IPS-15b (cell line): Measurements from ENCODE around the gene TRIOBP.
A peak's percentile ranks its signal among the peaks of the same experiment; 100 is the strongest.

Experiments used
- H3K27me3 ChIP-seq: one replicate; pipeline ENCODE4 v1.6.1; 2013; ENCODE audit warnings: low read length; ENCODE audit not compliant: control insufficient read depth, insufficient read depth
- H3K36me3 ChIP-seq: one replicate; pipeline ENCODE4 v1.6.1; 2013; ENCODE audit warnings: low read length; ENCODE audit not compliant: control insufficient read depth, insufficient read depth
- H3K4me1 ChIP-seq: one replicate; pipeline ENCODE4 v1.6.1; 2013; ENCODE audit warnings: mild to moderate bottlenecking, low read length; ENCODE audit not compliant: control insufficient read depth, insufficient read depth
- H3K4me3 ChIP-seq: one replicate; pipeline ENCODE4 v1.5.1; 2013; ENCODE audit warnings: low read depth, low read length
- H3K9ac ChIP-seq: one replicate; pipeline ENCODE4 v1.6.1; 2013; ENCODE audit warnings: low read depth, mild to moderate bottlenecking, low read length
- H3K9me3 ChIP-seq: one replicate; pipeline ENCODE4 v1.6.1; 2013; ENCODE audit warnings: mild to moderate bottlenecking, low read length; ENCODE audit not compliant: control insufficient read depth, insufficient read depth

Gene TRIOBP

GRCh38 chr22:37823134-37823985 is 126.5 kb downstream of the TRIOBP start, which contains the start of gene GALR3:
Gene GALR3, plus strand, starts transcription at chr22:37823382. Its CDS starts 25 bp downstream, at chr22:37823407.
- Histone ChIP-seq H3K9ac (no peak within 1 kb of the TSS), H3K36me3 (no peaks in the 10 kb centered on the region), H3K9me3 (no peaks in the 10 kb centered on the region), H3K4me3 (peak within 1 kb of the TSS; percentile 54), H3K27me3 (peaks cover 40% of the 10 kb centered on the region), H3K4me1 (peaks cover 4% of the 10 kb centered on the region)

- peaks cover 32% of the 10 kb centered on the region for H3K27me3 ChIP-seq
- peaks cover 4% of the 10 kb centered on the region for H3K4me1 ChIP-seq
- H3K9ac ChIP-seq = no peak overlapping the region
- peak overlapping the region; percentile 54 for H3K4me3 ChIP-seq
- H3K36me3 ChIP-seq = peaks cover 5% of the 10 kb centered on the region
- H3K9me3 ChIP-seq = no peaks in the 10 kb centered on the region
Measured at GRCh38 chr22:37824674-37825641, 128.1 kb downstream of the TRIOBP start.
